ENCODE data around the gene SAP30BP.
A peak's percentile ranks its signal among the peaks of the same experiment; 100 is the strongest.

SAP30BP gene

GRCh38 chr17:75691801-75692626, 24.9 kb downstream of the SAP30BP start:
- DNase-seq = no peak

DNA sequence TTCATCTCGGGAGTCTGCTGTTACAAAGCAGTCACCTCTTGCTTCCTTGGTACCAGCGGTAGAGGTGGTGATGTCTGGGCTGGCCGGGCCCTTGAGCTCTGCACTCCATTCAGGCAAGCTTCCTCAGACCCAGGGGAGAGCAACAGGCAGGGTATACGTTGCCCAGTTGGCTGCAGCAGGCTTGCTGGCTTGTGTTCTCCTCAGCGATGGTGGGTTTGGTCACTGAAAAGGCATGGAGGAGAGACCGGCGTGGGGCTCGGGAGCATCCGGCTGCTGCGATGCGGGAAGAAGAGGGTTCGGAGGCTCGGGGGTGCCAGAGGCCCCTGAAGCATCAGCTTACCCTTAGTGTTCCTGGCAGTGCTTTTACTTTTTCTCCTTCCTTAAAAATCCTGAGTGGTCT, 25.8 kb downstream of the SAP30BP start:
- no peak for DNase-seq

GRCh38 chr17:75693500-75694481, 26.7 kb downstream of the SAP30BP start:
- DNase-seq = no peak

- no peak for DNase-seq
Observed at GRCh38 chr17:75694536-75694935, 27.4 kb downstream of the SAP30BP start.

- DNase-seq = no peak
Observed at GRCh38 chr17:75695141-75695829, 28.1 kb downstream of the SAP30BP start.

- DNase-seq = no peak
Observed at GRCh38 chr17:75695830-75696271, 28.7 kb downstream of the SAP30BP start.

DNA sequence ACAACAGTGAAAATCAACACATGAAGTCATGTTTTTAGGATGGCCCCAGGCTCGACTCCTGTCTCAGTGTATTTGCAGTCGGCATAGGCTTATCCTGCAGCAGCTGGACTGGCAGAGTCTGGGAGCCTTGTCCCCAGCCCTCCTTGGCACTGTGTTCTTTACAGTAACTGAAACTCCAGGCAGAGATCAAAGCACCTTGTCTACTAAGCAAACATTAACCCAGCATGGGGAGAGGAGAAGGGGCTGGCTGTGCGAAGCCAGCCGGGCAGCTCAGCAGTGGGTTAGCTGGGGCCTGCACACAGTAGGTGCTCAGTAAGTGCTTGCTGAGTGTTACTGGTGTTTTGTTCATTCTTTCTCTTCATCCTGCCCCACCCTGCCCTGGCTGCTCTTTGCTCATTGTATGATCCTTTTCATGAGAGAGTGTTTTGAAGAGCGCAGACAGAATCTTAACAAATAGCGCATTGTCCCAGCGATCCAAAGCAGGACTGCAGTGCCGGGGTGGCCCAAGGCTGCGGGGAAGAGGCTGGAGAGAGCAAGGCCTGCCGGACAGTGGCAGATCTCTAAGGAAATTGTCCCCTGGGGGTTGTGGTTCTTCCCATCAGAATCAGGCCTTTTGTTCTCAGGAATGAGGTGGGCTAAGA, 30.6 kb downstream of the SAP30BP start:
- no peak for DNase-seq

- no peak for DNase-seq
Observed at GRCh38 chr17:75698659-75699058, 31.5 kb downstream of the SAP30BP start.

GRCh38 chr17:75701288-75701687, 34.1 kb downstream of the SAP30BP start:
- DNase-seq = no peak

GRCh38 chr17:75703191-75703590, 36.1 kb downstream of the SAP30BP start:
- no peak for DNase-seq

- no peak for DNase-seq
Observed at GRCh38 chr17:75703591-75703990, 36.5 kb downstream of the SAP30BP start.

DNA sequence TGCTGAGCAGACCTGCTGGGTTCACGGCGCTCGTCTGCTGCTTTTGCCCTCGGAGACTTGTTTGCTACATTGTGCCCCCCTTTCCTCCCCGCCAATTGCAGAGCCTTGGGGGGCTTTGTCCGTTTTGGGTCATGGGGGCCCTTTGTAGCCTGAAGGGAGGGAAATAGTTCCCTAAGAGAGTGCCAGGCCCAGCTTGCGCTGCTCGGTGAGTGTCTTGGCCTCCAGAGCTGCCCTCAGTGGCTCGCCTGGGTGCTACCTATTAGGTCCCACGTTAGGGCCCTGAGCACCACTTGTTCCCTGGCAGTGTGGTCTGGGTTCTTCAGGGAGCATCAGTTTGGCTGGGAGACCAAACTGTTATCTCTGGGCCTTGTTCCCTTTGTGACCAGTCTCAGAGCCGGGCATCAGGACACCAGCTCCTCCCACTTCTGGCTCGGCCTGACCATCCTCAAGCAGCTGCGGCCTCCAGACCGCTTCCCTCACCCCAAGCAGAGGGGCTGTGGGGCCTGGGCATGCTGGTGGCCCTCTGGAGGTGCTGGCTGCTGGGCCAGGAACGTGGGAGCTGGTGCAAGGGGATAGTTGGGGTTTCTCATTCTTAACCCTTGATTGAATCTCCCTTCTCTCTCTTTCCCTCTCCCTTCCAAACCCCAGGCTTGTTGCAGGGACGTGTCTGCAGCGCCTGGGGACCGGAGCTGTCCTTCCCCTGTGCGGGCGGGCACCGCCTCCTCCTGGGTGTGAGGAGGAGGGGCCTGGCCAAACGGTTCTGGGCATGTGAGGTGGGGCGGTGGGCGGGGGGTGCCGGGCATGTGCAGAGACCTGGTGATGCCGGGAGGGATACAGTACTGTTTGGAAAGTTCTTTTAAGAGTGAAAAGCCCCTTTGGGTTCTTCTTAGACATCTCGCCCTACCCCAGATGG, 38.1 kb downstream of the SAP30BP start:
- no peak for DNase-seq

DNA sequence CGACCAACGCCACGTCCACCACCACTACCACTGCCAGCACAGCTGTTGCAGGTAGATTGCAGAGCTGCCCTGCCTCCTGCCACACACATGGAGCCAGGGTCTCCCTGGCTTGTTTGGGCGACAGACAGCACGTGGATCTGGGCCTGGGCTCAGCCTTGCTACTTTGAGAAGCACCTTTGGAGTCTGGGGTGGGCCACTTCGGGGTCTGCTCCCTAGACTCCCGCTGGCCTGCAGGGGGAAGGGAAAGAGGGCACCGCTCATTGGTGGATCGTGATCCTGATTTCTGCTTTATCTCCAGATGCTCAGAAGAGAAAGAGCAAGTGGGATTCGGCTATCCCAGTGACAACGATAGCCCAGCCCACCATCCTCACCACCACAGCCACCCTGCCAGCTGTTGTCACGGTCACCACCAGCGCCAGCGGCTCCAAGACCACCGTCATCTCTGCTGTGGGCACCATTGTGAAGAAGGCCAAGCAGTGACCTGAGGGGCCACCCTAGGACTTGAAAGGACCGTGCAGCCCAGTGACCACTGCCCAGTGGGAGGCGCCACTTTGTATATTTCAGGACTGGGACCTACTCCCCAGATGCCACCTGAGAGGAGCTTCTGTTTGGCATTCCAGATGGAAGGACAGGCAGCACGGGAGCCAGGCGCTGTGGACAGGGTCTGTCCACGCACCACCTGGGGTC, 39.0 kb downstream of the SAP30BP start:
- no peak for DNase-seq

DNA sequence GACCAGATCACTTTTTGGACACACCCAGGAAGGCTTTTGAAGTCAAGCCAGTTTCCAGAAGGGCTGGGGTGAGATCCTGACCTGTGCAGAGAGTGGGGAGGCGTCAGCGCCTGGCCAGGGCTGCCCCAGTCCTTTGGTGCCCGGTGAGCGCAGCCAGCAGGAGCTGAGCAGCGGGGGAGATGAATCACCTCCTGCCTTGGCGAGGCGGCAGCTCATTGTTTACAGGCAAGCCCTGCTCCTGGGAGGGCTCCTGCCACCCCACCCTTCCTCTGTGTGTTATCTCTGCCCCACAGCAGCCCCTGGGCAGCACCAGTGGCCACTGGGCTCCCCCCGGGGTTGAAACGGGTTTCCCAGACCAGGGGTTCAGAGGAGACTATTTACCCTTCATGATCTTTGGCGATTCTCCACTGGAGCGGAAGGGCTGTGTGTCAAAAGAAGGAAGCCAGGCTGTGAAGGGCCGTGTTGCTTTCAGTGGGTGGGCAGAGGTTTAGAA, 40.0 kb downstream of the SAP30BP start:
- no peak for DNase-seq

DNA sequence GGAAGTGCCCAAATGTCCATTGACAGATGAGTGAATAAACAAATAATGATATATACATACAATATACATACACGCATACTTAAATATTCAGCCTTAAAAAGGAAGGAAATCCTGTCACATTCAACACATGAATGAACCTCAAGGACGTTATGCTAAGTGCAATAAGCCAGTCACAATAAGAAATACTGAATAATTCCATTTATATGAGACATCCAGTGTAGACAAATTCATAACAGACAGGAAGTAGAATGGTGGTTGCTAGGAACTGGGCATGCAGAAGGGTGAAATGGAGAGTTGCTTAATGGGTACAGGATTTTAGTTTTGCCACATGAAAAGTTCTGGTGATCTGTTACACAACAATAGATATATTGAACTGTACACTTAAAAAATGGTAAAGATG, 45.3 kb downstream of the SAP30BP start:
- no peak for DNase-seq

GRCh38 chr17:75719732-75720131, 52.6 kb downstream of the SAP30BP start:
- DNase-seq = no peak

GRCh38 chr17:75720656-75721462, 53.7 kb downstream of the SAP30BP start, which contains the start of gene ITGB4:
TSS of gene ITGB4 (plus strand) at chr17:75721459. CDS start at chr17:75724704, 3,245 bp downstream.
- peak; percentile 86 for DNase-seq

- no peak for DNase-seq
Observed at GRCh38 chr17:75721463-75722011, 54.4 kb downstream of the SAP30BP start.

GRCh38 chr17:75722076-75722475, 54.9 kb downstream of the SAP30BP start:
- DNase-seq = no peak

Data from activated effector memory CD4-positive, alpha-beta T cell treated with anti-CD3 and anti-CD28 coated beads, Interleukin-2, amount 50 U/mL, for 16 hours (primary cell).